Coronary artery (tissue), 2 donors: Measurements from ENCODE around the gene DNAJC8.
A peak's percentile ranks its signal among the peaks of the same experiment; 100 is the strongest.

Experiments used
- DNase-seq: peaks from one replicate; pipeline ENCODE4 v3.0.0-alpha.2; 2017; ENCODE audit warnings: low spot score
- H3K27ac ChIP-seq, 2 donors: fragments of 200-600 bp; sonication (generic); one replicate each; pipeline ENCODE4 v1.5.1; 2016 to 2019
- H3K4me3 ChIP-seq: fragments of 200-600 bp; sonication (generic); 2 replicates; pipeline ENCODE4 v1.5.1; 2016; ENCODE audit warnings: mild to moderate bottlenecking, moderate library complexity
- CTCF ChIP-seq: fragments of 200-600 bp; sonication (generic); IDR thresholded peaks from one replicate; pipeline ENCODE4 v1.5.1; 2019; ENCODE audit warnings: antibody characterized with exemption

DNAJC8 gene

GRCh38 chr1:28243685-28244311 lies 11.0 kb upstream of the DNAJC8 start:
- no peak overlapping the region for H3K4me3 ChIP-seq
- no peak for TF ChIP-seq CTCF
- H3K27ac ChIP-seq: no peak overlapping the region
- no peak for DNase-seq

- no peak for DNase-seq
These were observed 8.9 kb upstream of the DNAJC8 start for GRCh38 chr1:28241638-28242241.

GRCh38 chr1:28240024-28240423 lies 7.2 kb upstream of the DNAJC8 start:
- no peak overlapping the region for H3K4me3 ChIP-seq
- no peak for TF ChIP-seq CTCF
- no peak overlapping the region for H3K27ac ChIP-seq
- no peak for DNase-seq

More at GRCh38 chr1:28241638-28242241, 8.9 kb upstream of the DNAJC8 start:
- no peak overlapping the region for H3K27ac ChIP-seq
- no peak overlapping the region for H3K4me3 ChIP-seq
- no peak for TF ChIP-seq CTCF

- DNase-seq: no peak
- TF ChIP-seq CTCF: no peak
- H3K27ac ChIP-seq: no peak overlapping the region
- no peak overlapping the region for H3K4me3 ChIP-seq
These were observed 6.2 kb upstream of the DNAJC8 start for GRCh38 chr1:28239004-28239403.

- peak overlapping the region; percentile 70 to 95 for H3K27ac ChIP-seq
- TF ChIP-seq CTCF: no peak
These were observed 4.0 kb upstream of the DNAJC8 start for GRCh38 chr1:28236656-28237322.

GRCh38 chr1:28235755-28236655 lies 3.2 kb upstream of the DNAJC8 start, which contains the start of gene ATP5IF1:
Gene ATP5IF1 (plus strand): TSS chr1:28236124. CDS start chr1:28236184, 60 bp downstream.
- no peak for TF ChIP-seq CTCF
- peak; percentile 99 for DNase-seq
- H3K4me3 ChIP-seq: peak within 1 kb of the TSS; percentile 95
- peak within 1 kb of the TSS; percentile 70 to 95 for H3K27ac ChIP-seq

More at GRCh38 chr1:28236656-28237322, 4.0 kb upstream of the DNAJC8 start:
- H3K4me3 ChIP-seq: peak overlapping the region; percentile 95
- no peak for DNase-seq
